Vagina (tissue), 2 donors: ENCODE data around the gene HOXB3. TPM values are rescaled to one million over a fixed set of nuclear protein-coding genes. Genes with fewer than 3 reads are reported as not detected.

Source experiments
- DNase-seq, 2 donors: peaks; one replicate each; pipeline ENCODE4 v3.0.0-alpha.2; 2017; ENCODE audit errors: extremely low spot score in 2 of 2
- H3K27ac ChIP-seq: fragments of 200-600 bp; sonication (generic); one replicate; pipeline ENCODE4 v1.5.1; 2019
- H3K27me3 ChIP-seq: fragments of 200-600 bp; sonication (generic); one replicate; pipeline ENCODE4 v1.5.1; 2019
- H3K36me3 ChIP-seq, 2 donors: fragments of 200-600 bp; sonication (generic); one replicate each; pipeline ENCODE4 v1.5.1; 2017 to 2019
- H3K4me1 ChIP-seq: fragments of 200-600 bp; sonication (generic); one replicate; pipeline ENCODE4 v1.5.1; 2019
- H3K4me3 ChIP-seq, 2 donors: fragments of 200-600 bp; sonication (generic); 1 replicate in 1 of 2; 2 replicates in 1 of 2; pipeline ENCODE4 v1.5.1; 2016 to 2019
- H3K9me3 ChIP-seq: fragments of 200-600 bp; sonication (generic); one replicate; pipeline ENCODE4 v1.5.1; 2019
- CTCF ChIP-seq, 3 experiments: fragments of 450-650 bp in 2 of 3; fragments of 200-600 bp in 1 of 3; sonication (generic) in 1 of 3; IDR thresholded peaks; one replicate each; pipeline ENCODE4 v1.5.1; 2017 to 2019; ENCODE audit warnings: antibody characterized with exemption in 3 of 3, mild to moderate bottlenecking in 2 of 3, moderate library complexity in 2 of 3
- POLR2A ChIP-seq, 2 donors: fragments of 450-650 bp; IDR thresholded peaks; one replicate each; pipeline ENCODE4 v1.6.1; 2017; ENCODE audit warnings: antibody characterized with exemption in 2 of 2, mild to moderate bottlenecking in 2 of 2, moderate library complexity in 2 of 2
- POLR2AphosphoS5 ChIP-seq, 2 donors: sonication (generic); formaldehyde crosslinking; IDR thresholded peaks; one replicate each; pipeline ENCODE4 v1.9.0; 2017; ENCODE audit warnings: antibody characterized with exemption in 2 of 2, mild to moderate bottlenecking in 2 of 2, low read depth in 1 of 2; ENCODE audit not compliant: insufficient read depth in 1 of 2
- intact Hi-C: fragments of 100-400 bp; cut with DNase I; formaldehyde crosslinking; loops from one replicate; pipeline ENCODE4 v1.15.1; 2023
- total RNA-seq: library from RNA; depleted of rRNA; stranded (reverse); fragments of >200 nt; gene quantifications from one replicate; pipeline ENCODE4 v1.2.3, GENCODE V29; 2016

Gene HOXB3
- total RNA-seq, 1 donor from 2014 or later: 17.7 TPM

- H3K4me3 ChIP-seq: no peak overlapping the region
- H3K27me3 ChIP-seq: no peaks in the 10 kb centered on the region
- no peak overlapping the region for H3K27ac ChIP-seq
- DNase-seq: no peak
- TF ChIP-seq POLR2AphosphoS5 (IDR thresholded peaks at IDR 0.05; ENCODE audit: insufficient read depth in 1 of 2, low read depth in 1 of 2) (no peak), CTCF (IDR thresholded peaks at IDR 0.05) (no peak)
- intact Hi-C loops: no loop called here
- no peaks in the 10 kb centered on the region for H3K36me3 ChIP-seq
- H3K4me1 ChIP-seq: peaks cover 5% of the 10 kb centered on the region
- no peaks in the 10 kb centered on the region for H3K9me3 ChIP-seq
Observed at GRCh38 chr17:48532261-48532660, 57.8 kb downstream of the HOXB3 start.

- Histone ChIP-seq H3K27ac (no peak within 1 kb of the TSS), H3K27me3 (no peaks in the 10 kb centered on the region), H3K4me1 (peaks cover 12% of the 10 kb centered on the region), H3K9me3 (no peaks in the 10 kb centered on the region), H3K36me3 (no peaks in the 10 kb centered on the region), H3K4me3 (no peak within 1 kb of the TSS)
- intact Hi-C loops: no loop called here
- no peak for DNase-seq
- no peak for TF ChIP-seq CTCF (IDR thresholded peaks at IDR 0.05)
- no peak for TF ChIP-seq POLR2A (IDR thresholded peaks at IDR 0.05)
- no peak for TF ChIP-seq POLR2AphosphoS5 (IDR thresholded peaks at IDR 0.05; ENCODE audit: insufficient read depth in 1 of 2, low read depth in 1 of 2)
Observed at GRCh38 chr17:48530887-48531272, 59.2 kb downstream of the HOXB3 start, which contains the start of gene HOXB1. Gene HOXB1 (minus strand): TSS chr17:48531011. CDS start chr17:48530904, 107 bp downstream.

GRCh38 chr17:48530208-48530886 lies 59.7 kb downstream of the HOXB3 start:
- intact Hi-C loops: no loop called here
- Histone ChIP-seq H3K27me3 (no peaks in the 10 kb centered on the region), H3K27ac (no peak overlapping the region), H3K9me3 (no peaks in the 10 kb centered on the region), H3K4me3 (no peak overlapping the region), H3K36me3 (no peaks in the 10 kb centered on the region), H3K4me1 (peaks cover 12% of the 10 kb centered on the region)
- TF ChIP-seq CTCF (IDR thresholded peaks at IDR 0.05) (no peak), POLR2AphosphoS5 (IDR thresholded peaks at IDR 0.05; ENCODE audit: insufficient read depth in 1 of 2, low read depth in 1 of 2) (no peak)
- no peak for DNase-seq

- no peak for DNase-seq
- Histone ChIP-seq H3K4me3 (no peak overlapping the region), H3K4me1 (peaks cover 12% of the 10 kb centered on the region), H3K27ac (no peak overlapping the region), H3K27me3 (no peaks in the 10 kb centered on the region), H3K9me3 (no peaks in the 10 kb centered on the region), H3K36me3 (no peaks in the 10 kb centered on the region)
- intact Hi-C loops: no loop called here
- TF ChIP-seq POLR2AphosphoS5 (IDR thresholded peaks at IDR 0.05; ENCODE audit: insufficient read depth in 1 of 2, low read depth in 1 of 2) (no peak), POLR2A (IDR thresholded peaks at IDR 0.05) (no peak), CTCF (IDR thresholded peaks at IDR 0.05) (no peak)
Observed at GRCh38 chr17:48529683-48530009, 60.4 kb downstream of the HOXB3 start.

GRCh38 chr17:48528936-48529682 lies 60.9 kb downstream of the HOXB3 start:
- intact Hi-C loops: no loop called here
- no peak overlapping the region for H3K27ac ChIP-seq
- no peaks in the 10 kb centered on the region for H3K9me3 ChIP-seq
- no peak for DNase-seq
- H3K36me3 ChIP-seq: no peaks in the 10 kb centered on the region
- peaks cover 12% of the 10 kb centered on the region for H3K4me1 ChIP-seq
- TF ChIP-seq CTCF (IDR thresholded peaks at IDR 0.05) (no peak), POLR2AphosphoS5 (IDR thresholded peaks at IDR 0.05; ENCODE audit: insufficient read depth in 1 of 2, low read depth in 1 of 2) (no peak), POLR2A (IDR thresholded peaks at IDR 0.05) (no peak)
- H3K27me3 ChIP-seq: no peaks in the 10 kb centered on the region
- no peak overlapping the region for H3K4me3 ChIP-seq
